ENCODE data around the gene PIK3R5.

The PIK3R5 gene

GRCh38 chr17:8925141-8925540 is 40.4 kb downstream of the PIK3R5 start:
- in situ Hi-C loops (cut with MboI; ENCODE audit: low sequenced_read_pairs): no loop called here

GRCh38 chr17:8924595-8924994 is 40.9 kb downstream of the PIK3R5 start:
- in situ Hi-C loops (cut with MboI; ENCODE audit: low sequenced_read_pairs): no loop called here

GRCh38 chr17:8923762-8924161 is 41.7 kb downstream of the PIK3R5 start:
- in situ Hi-C loops (cut with MboI; ENCODE audit: low sequenced_read_pairs): no loop called here

- in situ Hi-C loops (cut with MboI; ENCODE audit: low sequenced_read_pairs): no loop called here
These were observed 42.6 kb downstream of the PIK3R5 start for GRCh38 chr17:8922928-8923327.

GRCh38 chr17:8922451-8922850 is 43.1 kb downstream of the PIK3R5 start:
- in situ Hi-C loops (cut with MboI; ENCODE audit: low sequenced_read_pairs): no loop called here

GRCh38 chr17:8921147-8921546 is 44.4 kb downstream of the PIK3R5 start:
- in situ Hi-C loops (cut with MboI; ENCODE audit: low sequenced_read_pairs): no loop called here

- in situ Hi-C loops (cut with MboI; ENCODE audit: low sequenced_read_pairs): no loop called here
These were observed 46.6 kb downstream of the PIK3R5 start for GRCh38 chr17:8918807-8919465.

GRCh38 chr17:8916466-8916865 is 49.0 kb downstream of the PIK3R5 start:
- in situ Hi-C loops (cut with MboI; ENCODE audit: low sequenced_read_pairs): no loop called here

GRCh38 chr17:8914554-8914953 is 51.0 kb downstream of the PIK3R5 start:
- in situ Hi-C loops (cut with MboI; ENCODE audit: low sequenced_read_pairs): no loop called here

GRCh38 chr17:8913879-8914278 is 51.6 kb downstream of the PIK3R5 start:
- in situ Hi-C loops (cut with MboI; ENCODE audit: low sequenced_read_pairs): no loop called here

GRCh38 chr17:8913091-8913490 is 52.4 kb downstream of the PIK3R5 start:
- in situ Hi-C loops (cut with MboI; ENCODE audit: low sequenced_read_pairs): no loop called here

- in situ Hi-C loops (cut with MboI; ENCODE audit: low sequenced_read_pairs): no loop called here
These were observed 53.2 kb downstream of the PIK3R5 start for GRCh38 chr17:8912084-8912981.

- in situ Hi-C loops (cut with MboI; ENCODE audit: low sequenced_read_pairs): no loop called here
These were observed 54.4 kb downstream of the PIK3R5 start for GRCh38 chr17:8910969-8911604.

- in situ Hi-C loops (cut with MboI; ENCODE audit: low sequenced_read_pairs): no loop called here
These were observed 55.8 kb downstream of the PIK3R5 start for GRCh38 chr17:8909586-8910270.

GRCh38 chr17:8905331-8905730 is 60.2 kb downstream of the PIK3R5 start:
- in situ Hi-C loops (cut with MboI; ENCODE audit: low sequenced_read_pairs): no loop called here

- in situ Hi-C loops (cut with MboI; ENCODE audit: low sequenced_read_pairs): no loop called here
These were observed 60.8 kb downstream of the PIK3R5 start for GRCh38 chr17:8904686-8905085.

GRCh38 chr17:8904201-8904600 is 61.3 kb downstream of the PIK3R5 start:
- in situ Hi-C loops (cut with MboI; ENCODE audit: low sequenced_read_pairs): no loop called here

GRCh38 chr17:8900626-8901585 is 64.6 kb downstream of the PIK3R5 start:
- in situ Hi-C loops (cut with MboI; ENCODE audit: low sequenced_read_pairs): no loop called here

- in situ Hi-C loops (cut with MboI; ENCODE audit: low sequenced_read_pairs): no loop called here
These were observed 65.3 kb downstream of the PIK3R5 start for GRCh38 chr17:8900207-8900606.

- in situ Hi-C loops (cut with MboI; ENCODE audit: low sequenced_read_pairs): no loop called here
These were observed 66.9 kb downstream of the PIK3R5 start for GRCh38 chr17:8898636-8899035.
